GM12875 (cell line): ENCODE measurements around the gene BZW1.

Experiments
- H3K4me3 ChIP-seq: one replicate; pipeline ENCODE4 v1.5.1; 2011; ENCODE audit warnings: low read depth, low read length, control low read depth
- CTCF ChIP-seq: IDR thresholded peaks from 2 replicates; pipeline ENCODE4 v1.5.1; 2011; ENCODE audit warnings: low read depth, mild to moderate bottlenecking, control low read depth, inconsistent platforms, low read length, moderate library complexity, borderline replicate concordance; ENCODE audit not compliant: insufficient read depth

Gene BZW1

GRCh38 chr2:200834701-200835100, 23.0 kb downstream of the BZW1 start:
- H3K4me3 ChIP-seq = no peak overlapping the region
- TF ChIP-seq CTCF = no peak

GRCh38 chr2:200839513-200839912, 27.8 kb downstream of the BZW1 start:
- H3K4me3 ChIP-seq = no peak overlapping the region
- no peak for TF ChIP-seq CTCF

GRCh38 chr2:200843993-200844948, 32.6 kb downstream of the BZW1 start:
- no peak overlapping the region for H3K4me3 ChIP-seq
- no peak for TF ChIP-seq CTCF

DNA sequence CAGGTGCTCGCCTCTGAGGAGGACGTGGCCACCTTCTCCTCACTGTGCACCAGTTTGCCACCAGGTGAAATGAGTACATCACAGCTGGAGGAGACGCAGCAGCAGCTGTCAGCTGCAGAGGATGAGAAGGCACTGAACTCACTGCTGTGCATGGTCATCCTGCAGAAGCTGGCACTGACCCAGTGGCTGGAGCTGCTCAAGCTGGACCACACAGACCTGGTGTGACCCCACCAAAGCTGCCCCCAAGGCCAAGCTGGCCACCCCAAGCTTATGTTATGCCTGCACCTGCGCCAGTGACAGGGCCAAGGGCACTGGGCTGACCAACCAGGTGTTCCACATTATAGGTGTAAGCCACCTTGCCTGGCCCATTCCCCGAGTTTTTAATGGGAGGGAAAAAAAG, 33.5 kb downstream of the BZW1 start:
- no peak for TF ChIP-seq CTCF
- no peak overlapping the region for H3K4me3 ChIP-seq

GRCh38 chr2:200845669-200846325, 34.1 kb downstream of the BZW1 start:
- no peak for TF ChIP-seq CTCF

DNA sequence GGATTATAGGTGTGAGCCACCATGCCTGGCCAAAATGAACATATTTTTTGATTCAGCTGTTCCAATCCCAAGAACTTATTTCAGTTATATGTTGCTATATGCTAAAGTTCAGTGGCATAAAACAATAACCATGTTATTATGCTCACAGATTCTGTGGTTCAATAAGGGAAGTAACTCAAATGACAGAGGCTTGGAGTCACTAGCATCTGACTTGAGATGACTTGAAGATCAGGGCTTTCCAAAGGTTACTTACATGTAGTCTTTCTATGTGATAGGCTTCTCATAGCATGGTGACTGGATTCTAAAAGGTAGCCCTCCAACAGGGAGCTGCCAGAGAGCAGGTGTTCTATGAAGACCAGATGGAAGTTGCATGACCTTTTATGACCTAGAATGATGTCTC, 35.6 kb downstream of the BZW1 start:
- no peak for TF ChIP-seq CTCF
- H3K4me3 ChIP-seq = no peak overlapping the region

More at GRCh38 chr2:200845669-200846325, 34.1 kb downstream of the BZW1 start:
- no peak overlapping the region for H3K4me3 ChIP-seq

DNA sequence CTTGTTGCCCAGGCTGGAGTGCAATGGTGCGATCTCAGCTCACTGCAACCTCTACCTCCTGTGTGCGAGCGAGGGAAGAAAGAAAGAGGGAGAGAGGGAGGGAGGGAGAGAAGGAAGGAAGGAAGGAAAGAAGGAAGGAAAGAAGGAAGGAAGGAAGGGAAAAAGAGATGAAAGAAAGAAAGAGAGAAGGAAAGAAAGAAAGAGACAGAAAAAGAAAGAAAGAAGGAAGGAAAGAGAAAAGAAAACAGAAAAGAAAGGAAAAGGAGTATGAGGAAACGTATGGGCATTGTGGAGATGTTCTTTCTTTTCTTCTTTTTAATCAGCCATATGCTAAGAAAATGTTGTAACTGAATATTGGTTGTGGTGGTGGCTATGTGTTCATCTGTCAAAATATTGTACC, 36.2 kb downstream of the BZW1 start:
- TF ChIP-seq CTCF = no peak
- H3K4me3 ChIP-seq = no peak overlapping the region
